ENCODE measurements around the gene SIX1.
A peak's percentile ranks its signal among the peaks of the same experiment; 100 is the strongest.

The SIX1 gene

DNA sequence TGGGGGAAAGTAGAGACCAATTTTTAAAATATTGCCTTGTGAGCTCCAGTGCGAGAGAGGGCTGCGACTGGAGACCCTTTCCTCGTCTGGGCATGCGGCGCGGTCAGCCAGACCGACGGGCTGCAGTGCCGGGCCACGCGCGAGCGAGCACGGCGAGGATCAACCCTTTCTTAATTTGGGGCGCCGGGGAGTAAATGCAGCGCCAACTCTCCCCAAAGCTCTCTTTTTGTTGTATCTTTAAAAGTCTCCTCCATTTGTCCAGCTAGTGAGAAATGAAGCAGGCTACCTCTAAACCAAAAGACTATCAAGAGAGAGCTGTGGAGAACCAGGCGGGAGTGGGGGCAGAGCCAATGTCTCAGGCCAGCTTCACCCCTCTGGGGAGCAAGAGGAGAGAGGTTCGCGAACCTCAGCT is 1.4 kb downstream of the SIX1 start:
- no peak for DNase-seq (ENCODE audit: extremely low read depth, low read depth)
- TF ChIP-seq, protein P1, sequence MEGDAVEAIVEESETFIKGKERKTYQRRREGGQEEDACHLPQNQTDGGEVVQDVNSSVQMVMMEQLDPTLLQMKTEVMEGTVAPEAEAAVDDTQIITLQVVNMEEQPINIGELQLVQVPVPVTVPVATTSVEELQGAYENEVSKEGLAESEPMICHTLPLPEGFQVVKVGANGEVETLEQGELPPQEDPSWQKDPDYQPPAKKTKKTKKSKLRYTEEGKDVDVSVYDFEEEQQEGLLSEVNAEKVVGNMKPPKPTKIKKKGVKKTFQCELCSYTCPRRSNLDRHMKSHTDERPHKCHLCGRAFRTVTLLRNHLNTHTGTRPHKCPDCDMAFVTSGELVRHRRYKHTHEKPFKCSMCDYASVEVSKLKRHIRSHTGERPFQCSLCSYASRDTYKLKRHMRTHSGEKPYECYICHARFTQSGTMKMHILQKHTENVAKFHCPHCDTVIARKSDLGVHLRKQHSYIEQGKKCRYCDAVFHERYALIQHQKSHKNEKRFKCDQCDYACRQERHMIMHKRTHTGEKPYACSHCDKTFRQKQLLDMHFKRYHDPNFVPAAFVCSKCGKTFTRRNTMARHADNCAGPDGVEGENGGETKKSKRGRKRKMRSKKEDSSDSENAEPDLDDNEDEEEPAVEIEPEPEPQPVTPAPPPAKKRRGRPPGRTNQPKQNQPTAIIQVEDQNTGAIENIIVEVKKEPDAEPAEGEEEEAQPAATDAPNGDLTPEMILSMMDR (IDR thresholded peaks at IDR 0.05; ENCODE audit: low read depth, low read length, missing control alignments), result no peak
- peak overlapping the region; percentile 69 for H3K4me3 ChIP-seq (replicated peaks; ENCODE audit: low read depth, low read length)

DNA sequence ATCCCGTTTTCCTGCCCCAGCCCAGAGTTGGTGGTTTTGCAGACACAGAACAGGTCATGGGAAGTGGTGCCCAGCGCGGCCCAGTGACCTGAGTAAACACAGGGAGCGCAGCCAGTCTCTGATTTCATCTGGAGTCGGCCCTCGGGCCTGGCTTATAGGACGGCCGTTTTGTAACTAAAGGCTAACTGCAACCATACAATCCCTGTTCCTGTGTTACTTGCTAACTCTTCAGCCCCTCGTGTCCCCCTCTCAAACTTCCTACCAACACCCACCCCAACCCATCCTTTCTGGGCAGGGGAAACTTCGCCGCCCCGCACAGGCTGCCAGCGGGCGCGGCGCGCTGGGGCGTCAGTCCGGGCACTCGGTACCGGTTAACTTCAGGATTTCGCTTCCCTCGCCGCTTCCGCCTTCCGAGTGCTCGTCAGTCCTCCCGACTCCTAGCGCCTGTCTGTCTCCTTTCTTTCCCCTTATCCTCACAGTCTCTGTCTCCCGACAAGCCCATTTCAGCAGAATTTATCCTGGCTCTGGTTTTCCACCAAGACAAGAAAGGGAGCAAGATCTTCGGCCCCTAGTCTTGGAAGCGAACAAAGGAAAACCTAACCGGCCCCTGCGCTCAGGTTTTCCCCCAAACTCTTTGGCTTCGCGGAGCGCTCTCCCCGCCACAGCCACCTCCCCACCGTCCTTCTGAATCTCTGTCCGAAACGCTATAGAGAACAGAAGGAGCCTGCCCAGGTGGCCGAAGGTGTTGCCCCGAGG is 2.0 kb downstream of the SIX1 start:
- DNase-seq (ENCODE audit: extremely low read depth, low read depth), result no peak
- TF ChIP-seq, protein P1 (IDR thresholded peaks at IDR 0.05; ENCODE audit: low read depth, low read length, missing control alignments), result no peak
- peak overlapping the region; percentile 69 for H3K4me3 ChIP-seq (replicated peaks; ENCODE audit: low read depth, low read length)

DNA sequence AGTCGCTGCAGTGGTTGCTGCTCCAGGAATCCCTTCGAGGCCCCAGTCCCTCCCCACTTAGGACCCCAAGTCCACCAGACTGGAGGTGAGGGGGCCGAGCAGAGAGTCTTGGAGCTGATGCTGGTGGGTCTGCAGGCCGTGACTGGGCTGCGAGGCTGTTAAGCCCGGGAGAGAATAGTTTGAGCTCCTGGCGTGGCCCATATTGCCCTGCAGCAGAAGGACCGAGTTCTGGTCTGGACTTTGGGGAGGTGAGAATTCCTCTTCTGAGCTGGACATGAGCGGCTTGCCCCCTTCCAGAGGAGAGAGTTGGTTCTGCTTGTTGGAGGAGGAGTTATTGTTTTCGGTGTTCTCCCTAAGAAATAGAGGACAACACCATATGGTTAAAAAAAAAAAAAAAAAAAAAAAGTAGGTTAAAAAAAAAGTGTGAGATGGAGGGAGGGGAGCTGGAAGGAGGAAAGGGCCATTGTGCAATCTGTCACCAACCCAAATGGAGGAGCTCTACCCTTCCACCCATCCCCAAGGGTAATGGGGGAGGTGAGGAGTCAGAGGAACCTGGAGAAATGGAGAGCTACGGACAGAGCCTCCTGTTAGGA is 3.0 kb downstream of the SIX1 start:
- TF ChIP-seq, protein P1 (IDR thresholded peaks at IDR 0.05; ENCODE audit: low read depth, low read length, missing control alignments), result no peak
- peak overlapping the region; percentile 69 for H3K4me3 ChIP-seq (replicated peaks; ENCODE audit: low read depth, low read length)
- DNase-seq (ENCODE audit: extremely low read depth, low read depth), result no peak

DNA sequence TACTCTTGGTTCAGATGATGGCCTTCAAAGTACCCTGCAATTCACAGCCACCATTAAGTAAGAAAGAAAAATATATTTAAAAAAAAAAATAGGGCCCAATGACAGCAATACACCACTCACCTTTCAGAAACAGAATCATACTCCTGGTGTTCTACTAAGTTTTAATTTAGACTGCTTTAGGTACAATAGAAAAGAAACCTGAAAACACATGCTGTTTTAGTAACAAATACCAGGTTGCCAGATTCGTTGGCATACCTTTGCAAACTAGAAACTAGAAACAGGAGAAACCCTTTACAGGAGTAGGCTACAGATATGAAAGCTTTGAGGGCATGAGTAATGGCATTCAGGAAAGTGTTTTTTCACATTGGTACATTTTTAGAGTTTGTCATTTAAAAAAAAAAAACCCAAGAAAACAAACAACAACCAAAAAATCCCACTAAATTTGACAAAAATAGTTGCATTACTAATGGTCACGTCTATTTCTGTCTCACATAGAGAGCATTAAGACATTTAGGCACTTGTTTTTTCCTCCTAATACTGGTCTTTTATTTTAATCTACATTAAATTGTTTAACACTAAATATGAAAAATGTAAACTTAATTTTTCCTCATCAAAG is 4.0 kb downstream of the SIX1 start:
- H3K4me3 ChIP-seq (replicated peaks; ENCODE audit: low read depth, low read length), result peak overlapping the region; percentile 69
- TF ChIP-seq, protein P1 (IDR thresholded peaks at IDR 0.05; ENCODE audit: low read depth, low read length, missing control alignments), result no peak
- no peak for DNase-seq (ENCODE audit: extremely low read depth, low read depth)

DNA sequence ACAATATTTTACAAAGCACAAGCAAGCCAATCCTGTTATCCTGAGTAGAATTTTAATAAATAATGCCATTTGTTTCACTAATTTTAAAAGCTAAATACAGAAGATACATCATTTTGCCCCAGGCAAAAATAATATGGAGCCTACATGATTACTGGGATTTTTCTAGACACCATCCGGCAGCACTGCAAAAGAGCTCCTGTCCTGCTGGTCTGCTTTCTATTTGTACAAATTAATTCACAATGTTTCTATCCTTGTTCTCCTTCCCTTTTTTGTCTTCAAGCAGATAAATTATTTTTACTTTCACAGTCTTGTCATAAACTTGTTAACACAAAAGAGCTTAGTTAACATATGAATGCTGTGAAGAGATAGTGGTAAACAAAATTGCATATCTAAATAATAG is 4.6 kb downstream of the SIX1 start:
- TF ChIP-seq, protein P1 (IDR thresholded peaks at IDR 0.05; ENCODE audit: low read depth, low read length, missing control alignments), result no peak
- peak overlapping the region; percentile 69 for H3K4me3 ChIP-seq (replicated peaks; ENCODE audit: low read depth, low read length)
- DNase-seq (ENCODE audit: extremely low read depth, low read depth), result no peak

DNA sequence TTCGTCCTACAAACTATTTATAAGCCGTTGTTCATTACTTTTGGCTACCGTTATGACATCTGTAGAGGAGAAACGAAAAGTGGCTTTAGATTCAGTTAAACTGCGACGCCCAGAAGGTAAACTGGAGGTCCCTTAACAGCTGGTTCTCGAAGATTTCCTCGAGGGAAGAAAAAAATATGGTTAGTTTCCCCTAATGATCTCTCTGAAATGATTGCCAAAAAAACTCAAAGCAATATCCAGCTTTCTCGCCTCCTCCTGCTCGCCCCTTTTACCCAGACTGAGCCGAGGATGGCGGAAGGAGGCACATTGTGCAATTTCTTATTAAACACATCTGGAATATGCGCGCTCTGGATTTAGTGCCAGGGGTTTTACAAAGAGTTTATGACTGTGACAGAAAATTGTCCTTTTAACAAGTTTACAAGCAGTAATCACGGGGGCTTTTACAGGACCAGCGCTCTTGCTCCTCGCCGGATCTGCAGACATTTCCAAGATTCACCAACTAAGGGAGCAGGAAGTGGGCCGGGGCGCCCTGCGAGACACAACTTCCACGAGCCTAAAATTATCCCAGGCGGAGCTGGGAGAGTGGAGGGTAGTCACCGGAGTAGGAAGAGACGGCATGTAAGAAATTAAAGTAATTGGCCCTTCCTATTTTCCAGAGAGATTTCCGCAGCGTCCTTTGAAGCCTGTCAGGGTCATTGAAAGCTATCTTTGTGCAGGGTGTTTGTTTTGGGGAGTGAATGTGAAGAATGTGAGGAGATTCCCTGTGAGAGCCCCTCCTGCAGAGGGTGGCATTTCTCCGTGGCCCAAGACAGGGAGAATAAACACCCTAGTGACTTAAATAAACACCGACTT is 5.6 kb downstream of the SIX1 start:
- TF ChIP-seq, protein P1 (IDR thresholded peaks at IDR 0.05; ENCODE audit: low read depth, low read length, missing control alignments), result no peak
- no peak for DNase-seq (ENCODE audit: extremely low read depth, low read depth)
- peak overlapping the region; percentile 69 for H3K4me3 ChIP-seq (replicated peaks; ENCODE audit: low read depth, low read length)
